K562 (cell line): ENCODE measurements around the gene THUMPD2. TPM values are rescaled to one million over a fixed set of nuclear protein-coding genes. Genes with fewer than 3 reads are reported as not detected.

Source experiments
- GTF2F1 ChIP-seq: IDR thresholded peaks from 2 replicates; pipeline ENCODE4 v1.6.1; 2011; ENCODE audit warnings: low read depth, low read length, improper control_type of control experiment
- HMG20B ChIP-seq: fragments of 250-450 bp; sonication (Bioruptor Pico); IDR thresholded peaks from 2 replicates; pipeline ENCODE4 v1.5.0; 2021; ENCODE audit warnings: mild to moderate bottlenecking
- MCM2 ChIP-seq: fragments of 450-650 bp; IDR thresholded peaks from 2 replicates; pipeline ENCODE4 v1.6.1; 2017; ENCODE audit warnings: low read depth, mild to moderate bottlenecking
- NUFIP1 ChIP-seq: fragments of 450-650 bp; IDR thresholded peaks from 2 replicates; pipeline ENCODE4 v1.6.1; 2018; ENCODE audit not compliant: partially characterized antibody
- SAFB2 ChIP-seq: fragments of 200-400 bp; formaldehyde crosslinking; IDR thresholded peaks from 2 replicates; pipeline ENCODE4 v1.6.1; 2018; ENCODE audit warnings: borderline replicate concordance, low read length, low read depth, moderate library complexity; ENCODE audit not compliant: severe bottlenecking
- SOX6 ChIP-seq: fragments of 450-650 bp; IDR thresholded peaks from 2 replicates; pipeline ENCODE4 v1.6.1; 2014; ENCODE audit warnings: mild to moderate bottlenecking
- TOE1 ChIP-seq, 2 experiments: fragments of 450-650 bp in 1 of 2; sonication (generic) in 1 of 2; formaldehyde crosslinking in 1 of 2; IDR thresholded peaks; 2 replicates each; pipeline versions ENCODE4 v1.7.1 to v1.8.0; 2016 to 2022; ENCODE audit warnings: borderline replicate concordance in 2 of 2, mild to moderate bottlenecking in 2 of 2, antibody characterized with exemption in 1 of 2, inconsistent platforms in 1 of 2, low read depth in 1 of 2, missing genetic modification reagents in 1 of 2, moderate library complexity in 1 of 2
- WHSC1 ChIP-seq: IDR thresholded peaks from one replicate; pipeline ENCODE4 v1.6.1; 2012; ENCODE audit warnings: low read length, control low read depth, inconsistent platforms
- ZNF785 ChIP-seq: fragments of 250-450 bp; sonication (Bioruptor Pico); IDR thresholded peaks from 2 replicates; pipeline ENCODE4 v1.4.0; 2020; ENCODE audit warnings: mild to moderate bottlenecking
- polyA plus RNA-seq, 8 experiments: library from polyadenylated mRNA; depleted of rRNA in 4 of 8; stranded (reverse) in 5 of 8; unstranded in 3 of 8; fragments of >200 nt; fragmentation: Nextera tagmentation in 2 of 8; fragmentation: Illumina TruSeq in 1 of 8; extraction: Ambion mirVana in 2 of 8; extraction: Trizol in 1 of 8; gene quantifications; 2 replicates each; pipeline versions ENCODE4 v1.2.1 to v1.2.3, GENCODE V29; 2011 to 2014; ENCODE audit warnings: inconsistent platforms in 1 of 8, missing spikeins in 1 of 8
- total RNA-seq, 7 experiments: library from RNA; depleted of rRNA in 6 of 7; stranded (reverse); fragments of >200 nt in 6 of 7; fragmentation: Illumina TruSeq in 2 of 7; extraction: Trizol in 2 of 7; gene quantifications; 2 replicates each; pipeline versions ENCODE4 v1.2.1 to v1.2.3, GENCODE V29; 2011 to 2021; ENCODE audit warnings: low replicate concordance in 1 of 7
- TF ChIP-seq, protein P1 (sequence below), 2 experiments: fragments of 150-350 bp in 1 of 2; IDR thresholded peaks; 2 replicates each; pipeline ENCODE4 v1.6.1; 2012 to 2016; ENCODE audit warnings: low read depth in 2 of 2, low read length in 2 of 2, mild to moderate bottlenecking in 1 of 2, moderate library complexity in 1 of 2
- TF ChIP-seq, protein P2 (sequence below), 2 experiments: fragments of 200-800 bp in 1 of 2; sonication (Bioruptor generic) in 1 of 2; sonication (generic) in 1 of 2; formaldehyde crosslinking in 1 of 2; IDR thresholded peaks in 1 of 2; conservative IDR thresholded peaks in 1 of 2; 2 replicates each; pipeline versions ENCODE4 v1.5.0 to v1.6.1; 2016 to 2020; ENCODE audit warnings: missing compliant biosample characterization in 1 of 2, missing genetic modification characterization in 1 of 2, missing genetic modification reagents in 1 of 2
- TF ChIP-seq, protein P3 (sequence below): fragments of 450-650 bp; IDR thresholded peaks from 2 replicates; pipeline ENCODE4 v1.6.1; 2016; ENCODE audit warnings: mild to moderate bottlenecking
- TF ChIP-seq, protein P4 (sequence below): fragments of 450-650 bp; IDR thresholded peaks from 2 replicates; pipeline ENCODE4 v1.6.1; 2018; ENCODE audit not compliant: partially characterized antibody
- TF ChIP-seq, protein P5 (sequence below): sonication (generic); formaldehyde crosslinking; IDR thresholded peaks from 2 replicates; pipeline ENCODE4 v1.9.0; 2022; ENCODE audit warnings: mild to moderate bottlenecking, missing genetic modification reagents

Gene THUMPD2
- total and polyA plus RNA-seq, 9 of the 15 experiments (the other 6 are each of a cell fraction or from before 2014, with no cell fraction given), result 9.6 to 40.4 (median 24.0) TPM

DNA sequence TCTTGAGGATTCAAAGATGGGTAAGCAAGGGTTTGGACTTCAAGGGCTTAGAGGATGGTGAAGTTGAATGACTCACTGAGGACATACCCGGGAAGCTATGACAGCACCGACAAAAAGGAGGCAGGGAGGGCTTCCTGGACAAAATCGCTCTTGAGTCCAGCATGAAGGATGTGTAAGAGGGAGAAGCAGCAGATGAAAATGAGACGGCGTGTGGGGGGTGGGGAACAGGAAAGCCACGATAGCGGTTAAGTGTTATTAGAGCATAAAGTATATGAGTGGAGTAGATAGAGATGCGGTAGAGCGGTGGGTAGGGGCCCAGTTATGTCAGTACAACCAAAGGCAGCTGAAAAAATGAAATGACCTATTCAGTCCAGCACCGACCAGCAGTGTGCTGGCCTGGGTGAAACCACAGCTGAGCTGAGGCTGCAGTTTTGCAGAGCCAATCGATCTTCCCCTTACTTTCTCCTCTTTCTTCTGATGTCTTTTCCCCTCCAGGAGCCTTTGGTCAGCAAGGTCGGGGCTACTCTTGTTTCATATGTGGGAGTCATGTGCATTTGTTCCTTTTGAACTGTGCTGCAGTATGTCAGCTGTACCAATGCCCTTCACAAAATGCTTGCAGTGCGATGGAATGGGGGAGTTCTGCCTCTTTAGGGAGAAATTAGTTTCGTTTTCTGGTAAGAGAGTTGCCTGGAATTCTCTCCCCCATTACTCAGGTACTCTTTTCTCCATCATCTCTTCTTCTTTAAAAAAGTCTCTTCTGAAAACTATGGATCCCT, 2.0 kb upstream of the THUMPD2 start (continued):
- TF ChIP-seq, protein P1, sequence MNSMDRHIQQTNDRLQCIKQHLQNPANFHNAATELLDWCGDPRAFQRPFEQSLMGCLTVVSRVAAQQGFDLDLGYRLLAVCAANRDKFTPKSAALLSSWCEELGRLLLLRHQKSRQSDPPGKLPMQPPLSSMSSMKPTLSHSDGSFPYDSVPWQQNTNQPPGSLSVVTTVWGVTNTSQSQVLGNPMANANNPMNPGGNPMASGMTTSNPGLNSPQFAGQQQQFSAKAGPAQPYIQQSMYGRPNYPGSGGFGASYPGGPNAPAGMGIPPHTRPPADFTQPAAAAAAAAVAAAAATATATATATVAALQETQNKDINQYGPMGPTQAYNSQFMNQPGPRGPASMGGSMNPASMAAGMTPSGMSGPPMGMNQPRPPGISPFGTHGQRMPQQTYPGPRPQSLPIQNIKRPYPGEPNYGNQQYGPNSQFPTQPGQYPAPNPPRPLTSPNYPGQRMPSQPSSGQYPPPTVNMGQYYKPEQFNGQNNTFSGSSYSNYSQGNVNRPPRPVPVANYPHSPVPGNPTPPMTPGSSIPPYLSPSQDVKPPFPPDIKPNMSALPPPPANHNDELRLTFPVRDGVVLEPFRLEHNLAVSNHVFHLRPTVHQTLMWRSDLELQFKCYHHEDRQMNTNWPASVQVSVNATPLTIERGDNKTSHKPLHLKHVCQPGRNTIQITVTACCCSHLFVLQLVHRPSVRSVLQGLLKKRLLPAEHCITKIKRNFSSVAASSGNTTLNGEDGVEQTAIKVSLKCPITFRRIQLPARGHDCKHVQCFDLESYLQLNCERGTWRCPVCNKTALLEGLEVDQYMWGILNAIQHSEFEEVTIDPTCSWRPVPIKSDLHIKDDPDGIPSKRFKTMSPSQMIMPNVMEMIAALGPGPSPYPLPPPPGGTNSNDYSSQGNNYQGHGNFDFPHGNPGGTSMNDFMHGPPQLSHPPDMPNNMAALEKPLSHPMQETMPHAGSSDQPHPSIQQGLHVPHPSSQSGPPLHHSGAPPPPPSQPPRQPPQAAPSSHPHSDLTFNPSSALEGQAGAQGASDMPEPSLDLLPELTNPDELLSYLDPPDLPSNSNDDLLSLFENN (IDR thresholded peaks at IDR 0.05; ENCODE audit: low read depth in 2 of 2, low read length in 2 of 2), result no peak
- TF ChIP-seq HMG20B (CRISPR knock-in tag) (no peak), SAFB2 (no peak), TOE1 (IDR thresholded peaks at IDR 0.05; ENCODE audit: borderline replicate concordance) (0 out of 2 replicates have a peak, but pooled peaks have one; percentile 21), TOE1 (CRISPR knock-in tag; IDR thresholded peaks at IDR 0.05; ENCODE audit: borderline replicate concordance, low read depth) (no peak), WHSC1 (no peak), MCM2 (no peak), SOX6 (no peak), GTF2F1 (no peak), ZNF785 (CRISPR knock-in tag) (no peak), NUFIP1 (no peak)
- TF ChIP-seq, protein P2, sequence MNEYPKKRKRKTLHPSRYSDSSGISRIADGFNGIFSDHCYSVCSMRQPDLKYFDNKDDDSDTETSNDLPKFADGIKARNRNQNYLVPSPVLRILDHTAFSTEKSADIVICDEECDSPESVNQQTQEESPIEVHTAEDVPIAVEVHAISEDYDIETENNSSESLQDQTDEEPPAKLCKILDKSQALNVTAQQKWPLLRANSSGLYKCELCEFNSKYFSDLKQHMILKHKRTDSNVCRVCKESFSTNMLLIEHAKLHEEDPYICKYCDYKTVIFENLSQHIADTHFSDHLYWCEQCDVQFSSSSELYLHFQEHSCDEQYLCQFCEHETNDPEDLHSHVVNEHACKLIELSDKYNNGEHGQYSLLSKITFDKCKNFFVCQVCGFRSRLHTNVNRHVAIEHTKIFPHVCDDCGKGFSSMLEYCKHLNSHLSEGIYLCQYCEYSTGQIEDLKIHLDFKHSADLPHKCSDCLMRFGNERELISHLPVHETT (CRISPR knock-in tag; conservative IDR thresholded peaks at IDR 0.05 in 1 of 2, IDR thresholded peaks at IDR 0.05 in 1 of 2), result no peak
- TF ChIP-seq, protein P3, sequence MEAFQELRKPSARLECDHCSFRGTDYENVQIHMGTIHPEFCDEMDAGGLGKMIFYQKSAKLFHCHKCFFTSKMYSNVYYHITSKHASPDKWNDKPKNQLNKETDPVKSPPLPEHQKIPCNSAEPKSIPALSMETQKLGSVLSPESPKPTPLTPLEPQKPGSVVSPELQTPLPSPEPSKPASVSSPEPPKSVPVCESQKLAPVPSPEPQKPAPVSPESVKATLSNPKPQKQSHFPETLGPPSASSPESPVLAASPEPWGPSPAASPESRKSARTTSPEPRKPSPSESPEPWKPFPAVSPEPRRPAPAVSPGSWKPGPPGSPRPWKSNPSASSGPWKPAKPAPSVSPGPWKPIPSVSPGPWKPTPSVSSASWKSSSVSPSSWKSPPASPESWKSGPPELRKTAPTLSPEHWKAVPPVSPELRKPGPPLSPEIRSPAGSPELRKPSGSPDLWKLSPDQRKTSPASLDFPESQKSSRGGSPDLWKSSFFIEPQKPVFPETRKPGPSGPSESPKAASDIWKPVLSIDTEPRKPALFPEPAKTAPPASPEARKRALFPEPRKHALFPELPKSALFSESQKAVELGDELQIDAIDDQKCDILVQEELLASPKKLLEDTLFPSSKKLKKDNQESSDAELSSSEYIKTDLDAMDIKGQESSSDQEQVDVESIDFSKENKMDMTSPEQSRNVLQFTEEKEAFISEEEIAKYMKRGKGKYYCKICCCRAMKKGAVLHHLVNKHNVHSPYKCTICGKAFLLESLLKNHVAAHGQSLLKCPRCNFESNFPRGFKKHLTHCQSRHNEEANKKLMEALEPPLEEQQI, result no peak
- TF ChIP-seq, protein P4, sequence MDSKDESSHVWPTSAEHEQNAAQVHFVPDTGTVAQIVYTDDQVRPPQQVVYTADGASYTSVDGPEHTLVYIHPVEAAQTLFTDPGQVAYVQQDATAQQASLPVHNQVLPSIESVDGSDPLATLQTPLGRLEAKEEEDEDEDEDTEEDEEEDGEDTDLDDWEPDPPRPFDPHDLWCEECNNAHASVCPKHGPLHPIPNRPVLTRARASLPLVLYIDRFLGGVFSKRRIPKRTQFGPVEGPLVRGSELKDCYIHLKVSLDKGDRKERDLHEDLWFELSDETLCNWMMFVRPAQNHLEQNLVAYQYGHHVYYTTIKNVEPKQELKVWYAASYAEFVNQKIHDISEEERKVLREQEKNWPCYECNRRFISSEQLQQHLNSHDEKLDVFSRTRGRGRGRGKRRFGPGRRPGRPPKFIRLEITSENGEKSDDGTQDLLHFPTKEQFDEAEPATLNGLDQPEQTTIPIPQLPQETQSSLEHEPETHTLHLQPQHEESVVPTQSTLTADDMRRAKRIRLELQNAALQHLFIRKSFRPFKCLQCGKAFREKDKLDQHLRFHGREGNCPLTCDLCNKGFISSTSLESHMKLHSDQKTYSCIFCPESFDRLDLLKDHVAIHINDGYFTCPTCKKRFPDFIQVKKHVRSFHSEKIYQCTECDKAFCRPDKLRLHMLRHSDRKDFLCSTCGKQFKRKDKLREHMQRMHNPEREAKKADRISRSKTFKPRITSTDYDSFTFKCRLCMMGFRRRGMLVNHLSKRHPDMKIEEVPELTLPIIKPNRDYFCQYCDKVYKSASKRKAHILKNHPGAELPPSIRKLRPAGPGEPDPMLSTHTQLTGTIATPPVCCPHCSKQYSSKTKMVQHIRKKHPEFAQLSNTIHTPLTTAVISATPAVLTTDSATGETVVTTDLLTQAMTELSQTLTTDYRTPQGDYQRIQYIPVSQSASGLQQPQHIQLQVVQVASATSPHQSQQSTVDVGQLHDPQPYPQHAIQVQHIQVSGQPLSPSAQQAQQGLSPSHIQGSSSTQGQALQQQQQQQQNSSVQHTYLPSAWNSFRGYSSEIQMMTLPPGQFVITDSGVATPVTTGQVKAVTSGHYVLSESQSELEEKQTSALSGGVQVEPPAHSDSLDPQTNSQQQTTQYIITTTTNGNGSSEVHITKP, result peak; percentile 43
- TF ChIP-seq, protein P5, sequence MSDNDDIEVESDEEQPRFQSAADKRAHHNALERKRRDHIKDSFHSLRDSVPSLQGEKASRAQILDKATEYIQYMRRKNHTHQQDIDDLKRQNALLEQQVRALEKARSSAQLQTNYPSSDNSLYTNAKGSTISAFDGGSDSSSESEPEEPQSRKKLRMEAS (CRISPR knock-in tag), result no peak
